HepG2 (cell line): ENCODE measurements around the gene ATOSB. TPM values are rescaled to one million over a fixed set of nuclear protein-coding genes. Genes with fewer than 3 reads are reported as not detected.

Source experiments
- AGO1 ChIP-seq: fragments of 200-400 bp; formaldehyde crosslinking; IDR thresholded peaks from 2 replicates; pipeline ENCODE4 v1.6.1; 2017; ENCODE audit warnings: mild to moderate bottlenecking, low read depth, low read length, moderate library complexity; ENCODE audit not compliant: poor library complexity, severe bottlenecking
- CENPT ChIP-seq: sonication (generic); formaldehyde crosslinking; IDR thresholded peaks from 2 replicates; pipeline ENCODE4 v1.8.0; 2022; ENCODE audit warnings: low read depth, mild to moderate bottlenecking, moderate library complexity, missing genetic modification reagents
- FUBP1 ChIP-seq: sonication (generic); formaldehyde crosslinking; IDR thresholded peaks from 2 replicates; pipeline ENCODE4 v1.5.1; 2020; ENCODE audit warnings: missing genetic modification reagents, mild to moderate bottlenecking, borderline replicate concordance
- GMEB2 ChIP-seq: IDR thresholded peaks from 2 replicates; pipeline ENCODE4 v1.6.1; 2016; ENCODE audit warnings: missing biosample characterization, missing genetic modification reagents, low read depth
- KDM6A ChIP-seq: IDR thresholded peaks from 2 replicates; pipeline ENCODE4 v1.6.1; 2016; ENCODE audit warnings: low read depth
- LCORL ChIP-seq, 2 experiments: fragments of 450-650 bp in 1 of 2; sonication (generic) in 1 of 2; formaldehyde crosslinking in 1 of 2; IDR thresholded peaks; 2 replicates each; pipeline versions ENCODE4 v1.5.0 to v1.6.1; 2017 to 2020; ENCODE audit warnings: antibody characterized with exemption in 1 of 2, missing genetic modification reagents in 1 of 2
- MTF2 ChIP-seq: sonication (generic); formaldehyde crosslinking; IDR thresholded peaks from 2 replicates; pipeline ENCODE4 v1.5.0; 2020; ENCODE audit warnings: missing genetic modification reagents, borderline replicate concordance
- NFKB2 ChIP-seq: sonication (generic); formaldehyde crosslinking; IDR thresholded peaks from 2 replicates; pipeline ENCODE4 v1.4.0; 2020; ENCODE audit warnings: missing genetic modification reagents, borderline replicate concordance
- NFYC ChIP-seq: IDR thresholded peaks from 2 replicates; pipeline ENCODE4 v1.6.1; 2016; ENCODE audit warnings: missing genetic modification reagents, missing compliant biosample characterization
- SATB2 ChIP-seq: sonication (generic); formaldehyde crosslinking; IDR thresholded peaks from 2 replicates; pipeline ENCODE4 v1.5.0; 2020; ENCODE audit warnings: missing genetic modification reagents
- SMYD3 ChIP-seq: sonication (generic); formaldehyde crosslinking; IDR thresholded peaks from 2 replicates; pipeline ENCODE4 v1.8.1; 2023; ENCODE audit warnings: mild to moderate bottlenecking, missing genetic modification reagents
- TAF1 ChIP-seq: sonication (generic); formaldehyde crosslinking; IDR thresholded peaks from 2 replicates; pipeline ENCODE4 v1.4.0; 2020; ENCODE audit warnings: missing genetic modification reagents
- TARDBP ChIP-seq: sonication (generic); formaldehyde crosslinking; IDR thresholded peaks from 2 replicates; pipeline ENCODE4 v1.8.0; 2022; ENCODE audit warnings: mild to moderate bottlenecking, missing genetic modification reagents
- THAP8 ChIP-seq: sonication (generic); formaldehyde crosslinking; IDR thresholded peaks from 2 replicates; pipeline ENCODE4 v1.5.1; 2020; ENCODE audit warnings: missing genetic modification reagents, mild to moderate bottlenecking, borderline replicate concordance
- ZBTB46 ChIP-seq: sonication (generic); formaldehyde crosslinking; IDR thresholded peaks from 2 replicates; pipeline ENCODE4 v1.4.0; 2020; ENCODE audit warnings: mild to moderate bottlenecking, missing genetic modification reagents, borderline replicate concordance
- ZNF281 ChIP-seq: sonication (generic); formaldehyde crosslinking; IDR thresholded peaks from 2 replicates; pipeline ENCODE4 v1.4.0; 2020; ENCODE audit warnings: missing genetic modification reagents, borderline replicate concordance
- ZNF333 ChIP-seq: sonication (generic); formaldehyde crosslinking; IDR thresholded peaks from 2 replicates; pipeline ENCODE4 v1.4.0; 2020; ENCODE audit warnings: mild to moderate bottlenecking, missing genetic modification reagents, borderline replicate concordance
- ZNF382 ChIP-seq: sonication (generic); formaldehyde crosslinking; IDR thresholded peaks from 2 replicates; pipeline ENCODE4 v1.5.0; 2020; ENCODE audit warnings: missing genetic modification reagents, mild to moderate bottlenecking, borderline replicate concordance
- ZNF550 ChIP-seq: sonication (generic); formaldehyde crosslinking; IDR thresholded peaks from 2 replicates; pipeline ENCODE4 v1.4.0; 2020; ENCODE audit warnings: mild to moderate bottlenecking, missing genetic modification reagents, borderline replicate concordance
- polyA plus RNA-seq, 8 experiments: library from polyadenylated mRNA; depleted of rRNA in 3 of 8; stranded (reverse) in 7 of 8; unstranded in 1 of 8; fragments of >200 nt; fragmentation: Illumina TruSeq in 4 of 8; extraction: Trizol in 4 of 8; gene quantifications; 2 replicates each; pipeline versions ENCODE4 v1.2.1 to v1.2.3, GENCODE V29; 2011 to 2016; ENCODE audit warnings: low read depth in 4 of 8, missing spikeins in 1 of 8, mixed read lengths in 1 of 8; ENCODE audit not compliant: insufficient read depth in 1 of 8
- total RNA-seq, 5 experiments: library from RNA; depleted of rRNA; stranded (reverse); fragments of >200 nt; fragmentation: Illumina TruSeq; extraction: Trizol; gene quantifications; 2 replicates each; pipeline ENCODE4 v1.2.3, GENCODE V29; 2016; ENCODE audit warnings: low read depth in 1 of 5

ATOSB gene
- total and polyA plus RNA-seq, 2 of the 13 experiments (the other 11 are each of a cell fraction or from before 2014, with no cell fraction given) = 1.9 to 6.4 TPM

- TF ChIP-seq NFKB2 (peak; percentile 77; the same call in 1 of the 2 replicates), SMYD3 (CRISPR knock-in tag) (no peak), MTF2 (CRISPR knock-in tag) (0 out of 2 replicates have a peak, but pooled peaks have one; percentile 51), LCORL (IDR thresholded peaks at IDR 0.05) (no peak), LCORL (CRISPR knock-in tag; IDR thresholded peaks at IDR 0.05) (peak; percentile 62; the same call in 1 of the 2 replicates), FUBP1 (CRISPR knock-in tag) (no peak), ZNF333 (CRISPR knock-in tag) (0 out of 2 replicates have a peak, but pooled peaks have one; percentile 49), AGO1 (peak; percentile 48), ZNF281 (CRISPR knock-in tag) (no peak), KDM6A (CRISPR knock-in tag) (no peak), NFYC (peak; percentile 81), ZNF382 (CRISPR knock-in tag) (no peak), THAP8 (CRISPR knock-in tag) (no peak), TARDBP (CRISPR knock-in tag) (peak; percentile 89), ZNF550 (CRISPR knock-in tag) (no peak), ZBTB46 (CRISPR knock-in tag) (no peak), GMEB2 (CRISPR knock-in tag) (no peak), TAF1 (CRISPR knock-in tag) (peak; percentile 63), SATB2 (CRISPR knock-in tag) (no peak), CENPT (CRISPR knock-in tag) (peak; percentile 86; the same call in 1 of the 2 replicates)
These were observed 36.0 kb downstream of the ATOSB start, which contains the start of gene FANCG (continued) for GRCh38 chr9:35079426-35080341.
